Smooth muscle cell (in vitro differentiated cells): ENCODE measurements around the gene SH3YL1. TPM values are rescaled to one million over a fixed set of nuclear protein-coding genes. Genes with fewer than 3 reads are reported as not detected.

Source experiments
- DNase-seq: peaks from one replicate; lab custom pipeline; 2025; ENCODE audit not compliant: unreplicated experiment; lab: John Stamatoyannopoulos, UW
- H2AFZ ChIP-seq: fragments of 200-600 bp; sonication (generic); 2 replicates; pipeline ENCODE4 v1.6.0; 2016; ENCODE audit warnings: antibody characterized with exemption, low read depth, mild to moderate bottlenecking
- H3F3A ChIP-seq: fragments of 200-600 bp; sonication (generic); 2 replicates; pipeline ENCODE4 v1.6.0; 2017; ENCODE audit warnings: antibody characterized with exemption, low read depth
- H3K27ac ChIP-seq: fragments of 200-600 bp; sonication (generic); 2 replicates; pipeline ENCODE4 v1.5.1; 2016; ENCODE audit warnings: low read depth, mild to moderate bottlenecking
- H3K27me3 ChIP-seq: fragments of 200-600 bp; sonication (generic); 2 replicates; pipeline ENCODE4 v1.6.1; 2016; ENCODE audit warnings: low read depth, mild to moderate bottlenecking
- H3K36me3 ChIP-seq: fragments of 200-600 bp; sonication (generic); 2 replicates; pipeline ENCODE4 v1.5.1; 2016; ENCODE audit warnings: low read depth
- H3K4me1 ChIP-seq: fragments of 200-600 bp; sonication (generic); 2 replicates; pipeline ENCODE4 v1.5.1; 2016; ENCODE audit warnings: low read depth
- H3K4me2 ChIP-seq: fragments of 200-600 bp; sonication (generic); 2 replicates; pipeline ENCODE4 v1.6.0; 2016; ENCODE audit warnings: mild to moderate bottlenecking
- H3K4me3 ChIP-seq: fragments of 200-600 bp; sonication (generic); 2 replicates; pipeline ENCODE4 v1.5.1; 2016; ENCODE audit warnings: mild to moderate bottlenecking
- H3K79me2 ChIP-seq: fragments of 200-600 bp; sonication (generic); 2 replicates; pipeline ENCODE4 v1.6.0; 2016; ENCODE audit warnings: low read depth, mild to moderate bottlenecking
- H3K9ac ChIP-seq: fragments of 200-600 bp; sonication (generic); 2 replicates; pipeline ENCODE4 v1.6.0; 2016; ENCODE audit warnings: low read depth
- H3K9me3 ChIP-seq: fragments of 200-600 bp; sonication (generic); replicated peaks from 2 replicates; pipeline ENCODE4 v1.5.1; 2016; ENCODE audit warnings: low read depth
- H4K20me1 ChIP-seq: fragments of 200-600 bp; sonication (generic); 2 replicates; pipeline ENCODE4 v1.6.0; 2016; ENCODE audit warnings: low read depth
- WGBS: methylation state at CpG from one replicate; pipeline ENCODE4 v1.1.7; 2016; ENCODE audit warnings: low lambda C conversion rate; 5-methylcytosine and 5-hydroxymethylcytosine counted together
- polyA plus RNA-seq: library from polyadenylated mRNA; unstranded; fragments of >200 nt; fragmentation: Nextera tagmentation; extraction: Ambion mirVana; gene quantifications from 2 replicates; pipeline ENCODE4 v1.2.1, GENCODE V29; 2016
- total RNA-seq: library from RNA; depleted of rRNA; stranded (reverse); fragments of >200 nt; gene quantifications from 2 replicates; pipeline ENCODE4 v1.2.3, GENCODE V29; 2014
- TF ChIP-seq, protein P1 (sequence below): fragments of 200-600 bp; sonication (generic); IDR thresholded peaks from 2 replicates; pipeline ENCODE4 v1.5.1; 2017; ENCODE audit warnings: borderline replicate concordance, mild to moderate bottlenecking, antibody characterized with exemption; ENCODE audit not compliant: insufficient read depth, poor library complexity, severe bottlenecking

SH3YL1 gene
- total and polyA plus RNA-seq, 2 experiments from 2014 or later = 12.1 to 42.8 TPM

DNA sequence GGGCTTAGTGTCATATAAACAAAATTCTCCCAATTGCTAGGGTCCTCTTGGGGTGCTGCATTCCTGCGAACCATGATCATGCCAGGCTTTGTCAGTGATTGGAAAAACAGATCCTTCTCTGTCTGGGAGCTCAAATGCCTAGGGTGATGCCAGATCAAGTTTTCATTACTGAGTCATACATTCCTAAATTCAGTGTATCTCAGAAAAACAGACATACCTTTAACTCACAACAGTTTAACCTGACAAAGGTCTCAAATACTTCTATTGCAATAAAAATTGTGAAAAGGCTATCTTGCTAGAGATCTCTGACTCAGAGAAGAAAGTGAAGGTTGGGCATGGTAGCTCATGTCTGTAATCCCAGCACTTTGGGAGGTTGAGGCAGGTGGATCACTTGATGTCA, 86.9 kb downstream of the SH3YL1 start:
- H3K9ac ChIP-seq = no peak overlapping the region
- H4K20me1 ChIP-seq = no peaks in the 10 kb centered on the region
- no peak overlapping the region for H2AFZ ChIP-seq
- no peaks in the 10 kb centered on the region for H3K4me1 ChIP-seq
- H3K4me3 ChIP-seq = no peak overlapping the region
- no peaks in the 10 kb centered on the region for H3K36me3 ChIP-seq
- H3K27ac ChIP-seq = peak overlapping the region; percentile 73
- no peaks in the 10 kb centered on the region for H3K9me3 ChIP-seq
- peak overlapping the region; percentile 66 for H3K4me2 ChIP-seq
- H3F3A ChIP-seq = peaks cover 5% of the 10 kb centered on the region
- no peak for DNase-seq
- H3K27me3 ChIP-seq = no peaks in the 10 kb centered on the region
- no peaks in the 10 kb centered on the region for H3K79me2 ChIP-seq
- 39% methylated on average over 1 of the region's 1 CpG for WGBS
- TF ChIP-seq, protein P1, sequence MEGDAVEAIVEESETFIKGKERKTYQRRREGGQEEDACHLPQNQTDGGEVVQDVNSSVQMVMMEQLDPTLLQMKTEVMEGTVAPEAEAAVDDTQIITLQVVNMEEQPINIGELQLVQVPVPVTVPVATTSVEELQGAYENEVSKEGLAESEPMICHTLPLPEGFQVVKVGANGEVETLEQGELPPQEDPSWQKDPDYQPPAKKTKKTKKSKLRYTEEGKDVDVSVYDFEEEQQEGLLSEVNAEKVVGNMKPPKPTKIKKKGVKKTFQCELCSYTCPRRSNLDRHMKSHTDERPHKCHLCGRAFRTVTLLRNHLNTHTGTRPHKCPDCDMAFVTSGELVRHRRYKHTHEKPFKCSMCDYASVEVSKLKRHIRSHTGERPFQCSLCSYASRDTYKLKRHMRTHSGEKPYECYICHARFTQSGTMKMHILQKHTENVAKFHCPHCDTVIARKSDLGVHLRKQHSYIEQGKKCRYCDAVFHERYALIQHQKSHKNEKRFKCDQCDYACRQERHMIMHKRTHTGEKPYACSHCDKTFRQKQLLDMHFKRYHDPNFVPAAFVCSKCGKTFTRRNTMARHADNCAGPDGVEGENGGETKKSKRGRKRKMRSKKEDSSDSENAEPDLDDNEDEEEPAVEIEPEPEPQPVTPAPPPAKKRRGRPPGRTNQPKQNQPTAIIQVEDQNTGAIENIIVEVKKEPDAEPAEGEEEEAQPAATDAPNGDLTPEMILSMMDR = no peak

DNA sequence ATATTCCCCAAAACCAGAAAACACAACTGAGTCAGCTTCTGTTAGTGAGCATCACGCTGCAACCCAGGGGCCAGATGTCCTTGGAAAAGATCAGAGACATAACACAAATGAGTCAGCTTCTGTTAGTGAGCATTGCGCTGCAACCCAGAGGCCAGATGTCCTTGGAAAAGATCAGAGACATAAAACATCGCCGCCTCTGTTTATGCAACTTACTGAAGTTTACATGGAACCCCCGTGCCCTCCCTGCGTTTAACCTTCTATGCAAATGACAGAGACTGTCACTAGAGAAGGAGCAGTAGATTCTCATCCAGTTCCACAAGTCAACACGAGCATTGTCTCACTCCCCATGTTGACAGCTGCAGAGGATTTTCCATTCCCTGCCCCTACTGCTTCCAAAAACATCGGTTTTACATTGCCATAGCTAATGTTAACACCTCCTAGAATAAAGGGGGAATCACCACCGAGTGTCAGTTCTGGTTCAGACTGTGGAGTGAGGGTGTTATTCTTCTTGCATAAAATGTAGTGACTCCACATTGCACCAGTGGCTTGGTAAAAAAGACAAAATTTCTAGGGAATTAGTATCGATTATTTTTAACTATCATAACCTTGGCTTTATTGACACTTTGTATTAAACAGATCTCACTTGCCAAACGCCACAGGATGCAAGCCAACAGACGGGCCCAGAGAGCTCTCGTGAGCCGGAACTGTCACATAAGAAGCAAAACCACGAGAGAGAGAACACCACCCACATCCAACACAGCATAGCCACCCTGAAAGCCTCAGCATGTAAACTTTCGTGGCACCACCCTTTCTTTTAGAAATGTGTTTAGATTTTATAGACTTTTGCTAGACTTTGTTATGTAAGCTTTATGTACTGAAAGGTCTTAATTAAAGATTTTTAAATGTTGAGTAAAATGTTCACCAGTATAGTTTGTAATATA, 87.7 kb downstream of the SH3YL1 start:
- TF ChIP-seq, protein P1 = no peak
- H3F3A ChIP-seq = peaks cover 5% of the 10 kb centered on the region
- H3K27me3 ChIP-seq = no peaks in the 10 kb centered on the region
- H3K9me3 ChIP-seq = no peaks in the 10 kb centered on the region
- DNase-seq = no peak
- H3K79me2 ChIP-seq = no peaks in the 10 kb centered on the region
- H3K4me1 ChIP-seq = no peaks in the 10 kb centered on the region
- no peaks in the 10 kb centered on the region for H4K20me1 ChIP-seq
- WGBS = 37% methylated on average over 16 of the region's 16 CpGs
- H2AFZ ChIP-seq = no peak overlapping the region
- H3K9ac ChIP-seq = peak overlapping the region; percentile 19
- peak overlapping the region; percentile 66 for H3K4me2 ChIP-seq
- H3K27ac ChIP-seq = peak overlapping the region; percentile 73
- no peaks in the 10 kb centered on the region for H3K36me3 ChIP-seq
- no peak overlapping the region for H3K4me3 ChIP-seq

DNA sequence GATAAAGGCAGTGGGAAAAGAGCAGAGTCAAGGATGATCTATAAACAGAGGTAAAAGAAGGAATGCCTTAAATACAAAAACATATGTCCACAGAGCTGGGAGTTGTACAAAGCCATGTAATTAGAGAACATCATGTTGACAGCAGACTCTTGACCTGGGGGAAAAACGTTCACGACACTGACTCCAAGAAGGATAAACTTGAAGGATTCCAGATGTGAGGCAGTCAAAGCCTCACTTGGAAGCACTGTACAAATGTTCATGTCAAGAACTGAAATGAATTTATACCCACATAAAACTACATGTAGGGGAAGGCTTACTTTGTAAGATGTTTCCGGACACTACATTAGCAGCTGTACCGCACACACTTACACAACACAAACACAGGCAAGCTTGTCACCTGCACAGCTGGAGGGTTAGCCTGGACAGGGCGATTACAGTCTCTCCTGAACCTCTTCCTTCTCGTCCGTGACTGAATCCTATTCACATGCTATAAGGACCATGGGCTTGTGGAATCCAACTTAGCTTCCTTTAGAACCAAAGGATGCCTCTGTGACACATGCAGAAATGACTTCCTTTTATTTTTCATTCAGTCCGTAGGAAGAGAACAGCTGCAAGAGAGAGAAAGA, 88.6 kb downstream of the SH3YL1 start:
- H3K9me3 ChIP-seq = no peaks in the 10 kb centered on the region
- H3K4me2 ChIP-seq = peak overlapping the region; percentile 66
- no peaks in the 10 kb centered on the region for H3K36me3 ChIP-seq

More for the DNA sequence above, 88.6 kb downstream of the SH3YL1 start:
- 52% methylated on average over 8 of the region's 8 CpGs for WGBS
- Histone ChIP-seq H3K79me2 (no peaks in the 10 kb centered on the region), H3K27ac (peak overlapping the region; percentile 65), H3K4me3 (no peak overlapping the region), H2AFZ (no peak overlapping the region), H3K4me1 (no peaks in the 10 kb centered on the region), H3K9ac (no peak overlapping the region), H3K27me3 (no peaks in the 10 kb centered on the region), H4K20me1 (no peaks in the 10 kb centered on the region), H3F3A (peaks cover 5% of the 10 kb centered on the region)
- no peak for DNase-seq
- TF ChIP-seq, protein P1 = no peak
